Effector memory CD8-positive, alpha-beta T cell (primary cell): ENCODE results near the gene SMCO3.

Source experiments
- ATAC-seq: fragments of 150-1000 bp; cut with Tn5 transposase; replicated peaks from 2 replicates; pipeline ENCODE4 v1.10.0; 2021; ENCODE audit warnings: mild to moderate bottlenecking, moderate library complexity
- DNase-seq, 3 experiments: peaks; one replicate each; pipeline ENCODE4 v3.0.0; 2021
- H3K27ac Mint-ChIP-seq, 2 donors: one replicate each; pipeline ENCODE4 v1.8.0; 2022; ENCODE audit warnings: mild to moderate bottlenecking in 2 of 2, mixed read lengths in 2 of 2, moderate library complexity in 2 of 2
- H3K27me3 Mint-ChIP-seq, 2 donors: one replicate each; pipeline ENCODE4 v1.8.0; 2022; ENCODE audit warnings: mixed read lengths in 2 of 2
- H3K36me3 Mint-ChIP-seq: one replicate; pipeline ENCODE4 v1.8.0; 2022; ENCODE audit warnings: mild to moderate bottlenecking, moderate library complexity, mixed read lengths; ENCODE audit not compliant: insufficient read depth
- H3K4me1 Mint-ChIP-seq, 2 donors: one replicate each; pipeline ENCODE4 v1.8.0; 2022; ENCODE audit warnings: low read depth in 2 of 2, mixed read lengths in 2 of 2
- H3K4me3 Mint-ChIP-seq, 2 donors: one replicate each; pipeline ENCODE4 v1.8.0; 2022; ENCODE audit warnings: mild to moderate bottlenecking in 2 of 2, mixed read lengths in 2 of 2, moderate library complexity in 2 of 2
- H3K9me3 Mint-ChIP-seq, 2 donors: one replicate each; pipeline ENCODE4 v1.8.0; 2022; ENCODE audit warnings: mixed read lengths in 2 of 2

SMCO3 gene

DNA sequence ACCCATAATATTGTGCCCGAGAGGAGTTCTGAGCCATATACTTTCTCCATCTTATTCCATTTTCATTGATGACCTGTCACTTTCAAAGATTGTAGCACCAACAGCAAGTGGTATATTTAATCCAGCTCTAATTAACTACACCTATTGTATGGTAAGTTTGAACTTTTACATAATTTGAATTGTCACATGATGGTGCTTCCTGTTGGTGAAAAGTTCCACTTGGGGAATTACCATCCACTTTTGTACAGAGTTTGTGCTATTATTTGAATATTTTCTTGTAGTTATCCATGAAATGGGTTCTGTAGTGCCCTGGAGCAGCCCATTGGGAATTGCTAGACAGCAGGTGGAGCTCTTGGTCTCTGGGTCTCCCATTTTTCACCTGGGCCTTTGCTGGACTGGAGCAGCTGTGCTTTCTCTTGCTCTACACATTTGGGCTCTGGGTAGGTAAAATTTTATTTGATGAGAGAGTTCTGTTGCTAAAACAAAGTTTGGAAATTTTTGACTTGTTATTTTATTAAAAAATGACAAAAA lies 3.0 kb downstream of the SMCO3 start:
- no peak for DNase-seq
- H3K9me3 Mint-ChIP-seq: no peaks in the 10 kb centered on the region

DNA sequence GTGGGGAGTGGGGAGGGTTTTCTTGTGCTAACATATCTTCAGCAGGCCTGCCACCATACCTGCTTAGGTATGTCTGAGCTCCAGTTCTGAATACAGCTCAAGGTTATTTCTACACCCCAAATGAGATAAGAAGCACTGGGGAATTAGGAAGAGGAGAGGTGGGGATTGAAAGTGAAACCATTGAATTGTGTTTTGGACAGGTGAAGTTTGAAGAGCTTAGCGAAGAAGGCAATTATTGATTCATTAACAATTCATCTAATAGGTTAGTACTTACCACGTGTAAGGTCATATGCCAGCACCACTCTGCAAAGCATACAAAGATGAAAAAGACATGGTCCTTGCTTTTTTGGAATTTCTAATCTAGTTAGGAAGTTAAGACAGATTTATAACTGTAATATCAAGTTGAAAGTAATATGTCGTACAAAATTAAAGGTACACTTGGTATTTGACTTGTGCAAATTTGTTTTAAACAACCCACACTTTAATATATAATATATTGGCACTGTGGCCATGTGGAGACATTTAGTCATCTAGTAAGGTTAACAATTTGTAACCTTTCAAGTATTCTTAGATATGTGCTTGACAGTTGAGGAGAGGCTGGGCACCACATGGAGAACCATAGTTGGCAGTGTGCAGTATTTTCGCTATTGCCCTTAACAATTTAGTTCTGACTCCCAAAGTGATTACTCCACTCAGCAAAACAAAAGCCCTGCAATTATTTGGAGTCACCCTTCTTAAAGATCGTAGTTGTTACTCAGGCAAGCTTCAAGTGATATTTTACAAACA lies 3.6 kb downstream of the SMCO3 start:
- H3K4me1 Mint-ChIP-seq: peaks cover 3 to 5% of the 10 kb centered on the region in 2 donors
- no peaks in the 10 kb centered on the region for H3K27me3 Mint-ChIP-seq
- DNase-seq (no peak), ATAC-seq (no peak)
- H3K36me3 Mint-ChIP-seq: no peaks in the 10 kb centered on the region
- no peaks in the 10 kb centered on the region for H3K9me3 Mint-ChIP-seq
- no peak overlapping the region for H3K27ac Mint-ChIP-seq
- no peak overlapping the region for H3K4me3 Mint-ChIP-seq

More for the DNA sequence above, 3.0 kb downstream of the SMCO3 start:
- Mint-ChIP-seq H3K4me1 (peaks cover 0 to 2% of the 10 kb centered on the region in 2 donors), H3K4me3 (no peak overlapping the region), H3K36me3 (no peaks in the 10 kb centered on the region), H3K27me3 (no peaks in the 10 kb centered on the region), H3K27ac (no peak overlapping the region)
- no peak for ATAC-seq

DNA sequence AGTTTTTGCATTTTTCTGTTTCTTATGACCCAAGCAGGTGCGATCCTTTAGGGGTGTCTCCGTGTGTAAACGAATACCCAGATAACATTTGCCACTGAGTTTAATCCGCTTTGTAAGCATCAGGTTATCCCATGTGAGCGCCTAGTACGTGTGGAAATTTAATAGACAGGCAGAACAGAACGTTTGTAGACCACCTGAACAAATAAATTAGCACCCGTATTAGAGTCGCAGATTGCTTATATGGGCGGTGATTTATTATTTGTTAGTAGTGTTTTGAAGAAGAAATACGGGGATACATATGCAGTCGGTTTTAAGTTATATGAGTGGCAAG lies 10.2 kb downstream of the SMCO3 start:
- Mint-ChIP-seq H3K27me3 (no peaks in the 10 kb centered on the region), H3K27ac (no peak overlapping the region), H3K36me3 (peaks cover 14% of the 10 kb centered on the region), H3K9me3 (no peaks in the 10 kb centered on the region), H3K4me3 (no peak overlapping the region), H3K4me1 (peaks cover 9 to 19% of the 10 kb centered on the region in 2 donors)
- DNase-seq (no peak), ATAC-seq (peak; percentile 3)

DNA sequence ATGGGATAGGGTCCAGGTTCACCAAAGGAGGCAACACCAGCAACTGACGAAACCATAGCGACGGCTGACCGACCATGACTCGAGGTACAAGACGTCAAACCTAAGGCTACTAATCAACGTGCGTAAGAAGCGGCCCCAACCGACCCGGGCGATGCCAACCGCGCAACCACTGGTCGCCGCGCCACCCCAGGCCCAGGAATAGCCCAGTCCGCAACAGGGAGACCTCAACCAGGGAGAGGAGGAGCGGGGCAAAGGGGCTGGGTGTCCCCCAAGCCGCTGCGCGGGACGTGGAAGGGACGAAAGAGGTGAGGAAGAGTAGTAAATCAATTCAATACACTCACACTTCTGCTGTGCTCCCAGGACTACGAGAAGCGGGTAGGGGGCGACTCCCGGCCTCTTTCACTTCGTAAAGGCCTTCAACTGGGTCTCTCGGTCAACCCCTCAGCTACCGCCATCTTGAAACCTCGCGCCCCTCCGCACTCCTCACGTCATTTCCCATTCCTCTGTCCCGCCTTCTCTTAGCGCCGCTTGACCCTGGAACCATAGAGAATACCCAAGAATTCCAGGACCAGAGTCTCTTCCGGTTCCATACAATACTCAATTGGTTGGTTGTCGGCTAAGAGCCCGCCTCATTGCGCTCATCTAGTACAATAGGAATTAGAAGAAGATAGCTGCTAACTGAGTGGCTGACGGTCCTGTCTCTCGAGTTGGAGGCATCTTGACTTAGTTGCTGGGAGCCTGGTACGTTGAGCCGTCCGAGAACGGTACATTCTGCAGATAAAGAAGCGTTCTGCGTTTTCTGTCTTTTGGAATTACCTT lies 10.8 kb downstream of the SMCO3 start, which contains the start of the genes C12orf60 and WBP11:
TSS of gene C12orf60 (plus strand) at position 660 of the 819 bp plus-strand sequence. CDS start 19,266 bp downstream, outside the sequence.
TSS of gene WBP11 (minus strand) at position 468 of the 819 bp plus-strand sequence. CDS start 2,095 bp downstream, outside the sequence.
- Mint-ChIP-seq H3K27ac (no peak within 1 kb of the TSS), H3K9me3 (no peaks in the 10 kb centered on the region), H3K4me1 (peaks cover 9 to 19% of the 10 kb centered on the region in 2 donors), H3K4me3 (no peak within 1 kb of the TSS), H3K36me3 (peaks cover 20% of the 10 kb centered on the region), H3K27me3 (no peaks in the 10 kb centered on the region)
- DNase-seq: peak; percentile 81 to 84 (median 81)
- ATAC-seq: peak; percentile 93

DNA sequence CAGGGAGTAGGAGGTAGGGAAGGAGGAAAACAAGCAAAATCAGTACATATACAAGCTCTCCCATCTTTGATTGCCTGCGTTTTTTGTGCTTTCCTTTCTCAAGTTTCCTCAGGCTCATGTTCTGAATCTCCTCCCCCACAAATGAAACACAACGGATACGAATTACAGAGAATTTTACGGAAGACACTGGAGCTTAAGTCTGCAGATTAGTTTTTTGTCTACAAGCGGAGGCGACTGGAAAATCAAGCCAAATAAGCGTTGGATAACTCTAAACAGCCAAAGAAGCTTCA lies 11.3 kb downstream of the SMCO3 start:
- H3K36me3 Mint-ChIP-seq: peaks cover 26% of the 10 kb centered on the region
- no peak for ATAC-seq
- H3K27me3 Mint-ChIP-seq: no peaks in the 10 kb centered on the region
- H3K9me3 Mint-ChIP-seq: no peaks in the 10 kb centered on the region
- H3K4me3 Mint-ChIP-seq: no peak overlapping the region
- no peak overlapping the region for H3K27ac Mint-ChIP-seq
- DNase-seq: no peak
- peaks cover 9 to 19% of the 10 kb centered on the region in 2 donors for H3K4me1 Mint-ChIP-seq

DNA sequence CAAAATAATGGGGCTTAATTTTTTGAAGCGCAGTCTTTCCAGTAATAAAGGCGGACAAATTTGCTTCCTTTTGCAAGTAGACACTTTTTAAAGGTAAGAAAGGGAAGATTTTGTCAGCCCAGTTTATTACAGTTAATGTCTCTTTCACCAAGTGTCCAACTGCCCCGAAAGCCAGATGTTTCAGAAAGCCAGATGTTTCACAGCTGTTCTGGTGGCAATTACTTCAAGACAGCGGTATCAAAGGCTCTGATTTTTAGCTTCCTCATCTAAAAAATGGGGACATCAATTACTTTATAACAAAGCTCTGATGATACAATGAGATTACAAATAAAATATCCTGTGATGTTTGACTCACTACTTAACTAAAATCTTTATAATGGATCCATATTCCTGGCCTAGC lies 11.7 kb downstream of the SMCO3 start:
- no peak for ATAC-seq
- DNase-seq: no peak
- Mint-ChIP-seq H3K27me3 (no peaks in the 10 kb centered on the region), H3K4me1 (peaks cover 9 to 19% of the 10 kb centered on the region in 2 donors), H3K27ac (no peak overlapping the region), H3K9me3 (no peaks in the 10 kb centered on the region), H3K4me3 (no peak overlapping the region), H3K36me3 (peaks cover 30% of the 10 kb centered on the region)

DNA sequence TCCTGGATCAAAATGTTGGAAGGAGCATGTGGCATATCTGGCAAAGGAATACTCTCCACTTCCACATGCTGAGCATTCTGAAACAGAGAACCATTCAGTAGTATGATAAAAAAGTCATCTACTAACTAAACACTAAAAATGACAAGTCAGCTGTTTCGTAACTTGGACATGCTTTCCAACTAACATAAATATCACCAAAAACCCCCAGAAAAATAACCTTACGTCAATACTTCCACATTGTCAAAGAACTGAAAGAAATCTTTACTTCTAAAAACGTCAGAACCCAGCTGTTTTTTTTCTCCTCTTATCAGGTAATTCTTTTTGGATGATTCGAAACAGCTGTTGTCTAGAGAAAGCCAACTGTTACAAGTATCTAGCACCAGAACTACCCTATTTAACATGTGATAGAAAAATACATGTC lies 18.9 kb downstream of the SMCO3 start:
- Mint-ChIP-seq H3K27ac (no peak overlapping the region), H3K4me1 (peaks cover 0 to 8% of the 10 kb centered on the region in 2 donors), H3K27me3 (no peaks in the 10 kb centered on the region), H3K36me3 (peaks cover 98% of the 10 kb centered on the region), H3K4me3 (no peak overlapping the region), H3K9me3 (no peaks in the 10 kb centered on the region)
- ATAC-seq: no peak
- no peak for DNase-seq

DNA sequence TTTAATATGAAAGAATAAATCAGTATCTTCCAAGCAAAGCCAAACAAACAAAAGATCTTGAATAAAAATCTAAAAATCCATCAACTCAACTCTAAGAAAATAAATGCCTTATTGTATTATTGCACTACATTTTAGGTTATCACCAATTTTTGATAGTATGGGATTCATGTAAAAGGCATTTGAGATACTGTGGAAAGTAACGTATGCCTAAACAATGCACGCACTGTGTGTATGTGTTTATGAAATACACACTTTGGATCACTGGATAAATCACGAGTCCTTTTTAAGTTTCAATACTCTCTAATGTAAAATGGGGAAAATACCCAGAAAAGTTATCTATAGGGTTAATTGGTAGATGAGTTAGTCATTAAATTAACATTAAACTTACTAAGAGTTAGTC lies 28.4 kb downstream of the SMCO3 start:
- DNase-seq: no peak
- Mint-ChIP-seq H3K27ac (peak overlapping the region in 1 of 2 donors; percentile 52), H3K9me3 (no peaks in the 10 kb centered on the region), H3K27me3 (no peaks in the 10 kb centered on the region), H3K36me3 (peaks cover 62% of the 10 kb centered on the region), H3K4me3 (no peak overlapping the region), H3K4me1 (peaks cover 3% of the 10 kb centered on the region in 2 donors)
- no peak for ATAC-seq

DNA sequence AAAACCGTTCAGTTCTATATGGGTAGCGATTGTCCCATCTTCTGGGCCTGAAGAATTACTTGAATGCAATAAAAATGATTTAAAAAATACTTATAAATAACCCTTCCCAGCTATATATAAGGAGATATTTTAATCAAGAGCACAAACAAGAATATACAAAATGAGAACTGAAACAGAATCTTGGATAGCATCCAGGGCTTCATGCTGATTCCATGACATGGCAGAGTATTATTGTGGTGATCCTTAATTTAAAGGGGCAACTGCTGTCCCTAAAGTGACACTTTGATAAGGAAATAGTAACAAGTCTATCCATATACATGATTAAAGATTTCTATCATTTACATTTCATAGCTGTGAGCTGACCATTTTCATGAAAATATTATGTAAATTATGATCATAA lies 29.5 kb downstream of the SMCO3 start:
- no peak overlapping the region for H3K27ac Mint-ChIP-seq
- H3K9me3 Mint-ChIP-seq: no peaks in the 10 kb centered on the region
- peaks cover 6 to 7% of the 10 kb centered on the region in 2 donors for H3K4me1 Mint-ChIP-seq
- H3K36me3 Mint-ChIP-seq: peaks cover 52% of the 10 kb centered on the region
- ATAC-seq (no peak), DNase-seq (no peak)
- H3K27me3 Mint-ChIP-seq: no peaks in the 10 kb centered on the region
- H3K4me3 Mint-ChIP-seq: no peak overlapping the region

DNA sequence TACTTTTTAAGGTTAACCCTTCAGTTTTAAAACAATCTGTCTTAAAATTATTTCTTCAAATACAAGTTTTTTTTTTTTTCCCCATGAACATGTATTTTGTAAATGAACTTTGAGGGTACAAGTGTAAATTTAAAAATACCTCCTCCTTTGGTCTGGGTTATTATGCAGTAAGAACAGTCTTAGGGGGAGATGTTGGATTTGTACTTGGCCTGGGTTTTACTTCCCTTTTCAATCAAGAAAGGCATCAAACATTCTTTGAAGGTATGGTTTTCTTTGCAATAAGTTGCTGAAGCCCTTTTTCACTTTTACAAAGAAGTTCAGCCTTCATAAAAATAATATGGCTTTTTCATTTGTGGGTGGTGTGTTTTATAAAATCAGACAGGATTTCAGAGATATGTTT lies 31.2 kb downstream of the SMCO3 start:
- Mint-ChIP-seq H3K4me3 (no peak overlapping the region), H3K27me3 (no peaks in the 10 kb centered on the region), H3K36me3 (peaks cover 37% of the 10 kb centered on the region), H3K27ac (no peak overlapping the region), H3K4me1 (peaks cover 6 to 8% of the 10 kb centered on the region in 2 donors), H3K9me3 (no peaks in the 10 kb centered on the region)
- DNase-seq (no peak), ATAC-seq (no peak)

DNA sequence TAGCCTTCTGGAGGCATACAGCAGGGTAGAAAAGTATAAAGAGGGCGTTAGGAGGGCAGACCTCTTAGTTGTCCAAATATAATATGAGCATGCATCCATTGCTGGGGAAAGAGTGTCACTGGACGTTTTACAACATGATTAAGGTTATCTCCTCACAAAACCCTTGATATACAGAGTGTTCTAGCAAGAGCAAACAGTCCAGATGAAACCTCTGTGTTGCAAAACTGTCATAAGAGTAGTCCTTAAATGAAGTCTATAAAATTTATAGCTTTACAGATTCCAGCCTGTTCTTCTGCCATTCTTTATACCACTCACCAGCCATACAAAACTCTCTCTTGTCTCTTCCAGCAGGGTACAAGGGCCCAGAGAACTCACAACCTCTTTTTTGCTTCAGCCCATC lies 32.4 kb downstream of the SMCO3 start:
- DNase-seq: no peak
- peaks cover 25% of the 10 kb centered on the region for H3K36me3 Mint-ChIP-seq
- peaks cover 4 to 5% of the 10 kb centered on the region in 2 donors for H3K4me1 Mint-ChIP-seq
- no peaks in the 10 kb centered on the region for H3K9me3 Mint-ChIP-seq
- H3K27me3 Mint-ChIP-seq: no peaks in the 10 kb centered on the region
- no peak overlapping the region for H3K27ac Mint-ChIP-seq
- no peak for ATAC-seq
- H3K4me3 Mint-ChIP-seq: no peak overlapping the region

DNA sequence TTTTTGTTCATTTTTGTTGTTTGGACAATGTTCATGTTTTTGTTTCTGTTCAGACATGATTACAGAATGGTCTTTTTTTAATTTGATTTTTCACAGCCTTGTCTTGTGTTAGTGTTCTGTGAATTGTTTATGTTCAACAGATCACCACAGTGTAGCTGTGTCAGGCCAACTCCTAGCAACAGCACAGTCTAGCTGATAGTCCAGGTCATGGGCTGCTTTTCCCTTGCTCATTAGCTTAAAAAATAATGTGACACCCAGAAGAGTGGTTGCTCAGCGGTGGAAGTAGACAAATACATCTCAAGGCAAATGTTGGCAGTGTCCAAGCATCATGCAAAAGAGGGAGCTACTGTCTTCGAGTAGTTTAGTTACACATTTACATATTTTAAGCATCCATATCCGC lies 33.1 kb downstream of the SMCO3 start:
- ATAC-seq (no peak), DNase-seq (no peak)
- Mint-ChIP-seq H3K27me3 (no peaks in the 10 kb centered on the region), H3K36me3 (peaks cover 18% of the 10 kb centered on the region), H3K27ac (no peak overlapping the region), H3K4me1 (peaks cover 10 to 12% of the 10 kb centered on the region in 2 donors), H3K4me3 (no peak overlapping the region), H3K9me3 (no peaks in the 10 kb centered on the region)

DNA sequence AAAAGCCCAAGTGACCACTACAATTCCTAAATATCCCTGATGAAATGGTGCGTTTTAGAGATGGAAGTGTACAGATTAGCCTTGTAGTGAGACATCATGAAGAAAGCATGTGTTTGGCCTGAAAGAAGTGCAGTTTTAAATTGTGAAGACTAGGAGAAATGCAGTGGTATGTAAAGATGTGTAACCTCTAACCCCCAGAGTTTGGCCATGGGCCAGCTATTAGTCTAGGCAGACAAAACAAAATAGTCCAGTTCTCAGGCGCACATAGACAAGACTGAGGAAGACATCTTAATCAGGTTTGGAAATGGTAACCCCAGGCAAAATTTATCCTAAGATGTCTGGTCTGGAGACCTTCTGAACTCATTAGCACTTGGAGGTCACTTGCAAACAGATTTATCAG lies 34.1 kb downstream of the SMCO3 start:
- no peak overlapping the region for H3K27ac Mint-ChIP-seq
- H3K4me3 Mint-ChIP-seq: no peak overlapping the region
- H3K36me3 Mint-ChIP-seq: peaks cover 12% of the 10 kb centered on the region
- H3K4me1 Mint-ChIP-seq: peaks cover 19 to 22% of the 10 kb centered on the region in 2 donors
- H3K9me3 Mint-ChIP-seq: no peaks in the 10 kb centered on the region
- no peak for DNase-seq
- no peaks in the 10 kb centered on the region for H3K27me3 Mint-ChIP-seq
- ATAC-seq: no peak

DNA sequence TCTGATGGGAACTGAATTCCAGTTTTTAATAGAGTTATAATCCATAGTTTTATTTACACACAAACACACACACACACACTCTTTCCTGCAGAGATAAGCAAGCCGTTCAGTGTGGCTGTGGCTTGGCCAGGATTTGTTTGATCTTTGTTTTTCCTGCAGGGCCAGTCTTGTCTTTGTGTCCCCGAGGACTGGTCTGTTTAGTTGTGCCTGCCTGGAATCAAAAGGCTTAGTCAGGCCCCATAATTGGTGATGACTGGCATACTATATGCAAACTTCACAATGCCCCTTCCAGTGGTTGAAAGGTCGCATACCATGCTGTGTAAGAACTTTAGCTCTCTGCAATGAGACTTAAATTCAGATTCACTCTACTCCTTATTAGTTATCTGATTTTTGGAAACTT lies 36.7 kb downstream of the SMCO3 start:
- DNase-seq (no peak), ATAC-seq (no peak)
- Mint-ChIP-seq H3K27me3 (no peaks in the 10 kb centered on the region), H3K4me3 (no peak overlapping the region), H3K27ac (no peak overlapping the region), H3K4me1 (peaks cover 28 to 37% of the 10 kb centered on the region in 2 donors), H3K9me3 (no peaks in the 10 kb centered on the region), H3K36me3 (peaks cover 24% of the 10 kb centered on the region)
